ENCODE results near the gene ABRAXAS1. TPM values are rescaled to one million over a fixed set of nuclear protein-coding genes. Genes with fewer than 3 reads are reported as not detected.

The ABRAXAS1 gene
- 1 to 10 TPM; 7.0 to 8.3 TPM for total RNA-seq

DNA sequence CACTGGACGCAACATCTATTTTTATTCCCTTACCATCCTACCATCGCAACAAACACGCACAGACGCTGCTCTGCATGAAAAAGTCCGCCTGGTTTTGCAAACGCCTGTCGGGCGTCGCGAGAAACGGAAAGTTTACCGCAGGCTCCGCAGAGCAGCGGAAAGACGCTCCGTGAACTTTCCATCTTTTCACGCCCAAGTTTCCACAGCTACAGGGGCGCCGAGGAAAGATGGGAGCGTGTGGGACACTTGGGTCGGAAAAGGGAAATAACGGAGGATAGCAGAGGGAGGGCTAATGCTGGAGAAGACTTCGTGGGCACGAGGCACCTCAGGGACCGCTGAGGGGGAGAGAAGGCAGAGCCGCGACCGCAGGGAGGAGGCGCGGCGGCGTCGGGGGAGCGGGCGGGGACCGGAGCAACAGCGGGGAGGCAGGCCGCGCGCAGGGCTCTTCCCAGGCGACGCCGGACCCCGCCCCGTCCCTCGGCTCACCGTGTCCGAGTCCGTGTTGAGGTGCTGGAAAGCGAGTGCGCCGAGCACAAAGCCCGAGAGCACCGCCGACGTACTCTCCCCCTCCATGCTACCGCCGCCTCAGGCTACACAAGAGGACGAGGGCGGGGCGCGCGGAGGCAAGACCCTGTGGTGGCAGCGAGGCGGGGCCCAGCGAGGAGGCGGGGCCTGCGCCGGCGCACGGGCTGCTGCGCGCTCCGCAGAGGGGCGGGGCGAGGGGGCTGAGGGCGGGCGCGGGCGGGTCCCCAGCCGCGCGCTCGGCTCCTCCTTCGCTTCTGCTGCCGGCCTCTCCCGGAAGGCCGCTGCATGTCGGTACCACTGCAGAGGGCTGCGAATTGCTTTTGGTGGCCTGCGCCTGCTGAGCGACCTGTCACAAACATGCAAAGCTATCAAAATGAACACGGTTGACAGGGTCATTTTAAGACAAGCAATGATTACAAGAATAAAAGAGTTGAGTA lies at the start of gene ABRAXAS1:
Gene ABRAXAS1, minus strand, starts transcription at position 601 of the 962 bp plus-strand sequence. Its CDS starts 28 bp downstream, at position 573.
- H3K27me3 ChIP-seq = no peaks in the 10 kb centered on the region
- H3K36me3 ChIP-seq = no peaks in the 10 kb centered on the region
- intact Hi-C loops (cut with DNase I) = no loop called here
- TF ChIP-seq, protein P1, sequence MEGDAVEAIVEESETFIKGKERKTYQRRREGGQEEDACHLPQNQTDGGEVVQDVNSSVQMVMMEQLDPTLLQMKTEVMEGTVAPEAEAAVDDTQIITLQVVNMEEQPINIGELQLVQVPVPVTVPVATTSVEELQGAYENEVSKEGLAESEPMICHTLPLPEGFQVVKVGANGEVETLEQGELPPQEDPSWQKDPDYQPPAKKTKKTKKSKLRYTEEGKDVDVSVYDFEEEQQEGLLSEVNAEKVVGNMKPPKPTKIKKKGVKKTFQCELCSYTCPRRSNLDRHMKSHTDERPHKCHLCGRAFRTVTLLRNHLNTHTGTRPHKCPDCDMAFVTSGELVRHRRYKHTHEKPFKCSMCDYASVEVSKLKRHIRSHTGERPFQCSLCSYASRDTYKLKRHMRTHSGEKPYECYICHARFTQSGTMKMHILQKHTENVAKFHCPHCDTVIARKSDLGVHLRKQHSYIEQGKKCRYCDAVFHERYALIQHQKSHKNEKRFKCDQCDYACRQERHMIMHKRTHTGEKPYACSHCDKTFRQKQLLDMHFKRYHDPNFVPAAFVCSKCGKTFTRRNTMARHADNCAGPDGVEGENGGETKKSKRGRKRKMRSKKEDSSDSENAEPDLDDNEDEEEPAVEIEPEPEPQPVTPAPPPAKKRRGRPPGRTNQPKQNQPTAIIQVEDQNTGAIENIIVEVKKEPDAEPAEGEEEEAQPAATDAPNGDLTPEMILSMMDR (IDR thresholded peaks at IDR 0.05) = no peak
- peak within 1 kb of the TSS; percentile 79 to 82 for H3K9ac ChIP-seq (ENCODE audit: low read depth in 2 of 2, low read length in 2 of 2)
- H3K4me1 ChIP-seq = no peaks in the 10 kb centered on the region
- H3K9me3 ChIP-seq = no peaks in the 10 kb centered on the region
- H3K27ac ChIP-seq = peak within 1 kb of the TSS; percentile 84
- peak; percentile 92 for DNase-seq
- peak within 1 kb of the TSS; percentile 79 for H3K4me3 ChIP-seq

DNA sequence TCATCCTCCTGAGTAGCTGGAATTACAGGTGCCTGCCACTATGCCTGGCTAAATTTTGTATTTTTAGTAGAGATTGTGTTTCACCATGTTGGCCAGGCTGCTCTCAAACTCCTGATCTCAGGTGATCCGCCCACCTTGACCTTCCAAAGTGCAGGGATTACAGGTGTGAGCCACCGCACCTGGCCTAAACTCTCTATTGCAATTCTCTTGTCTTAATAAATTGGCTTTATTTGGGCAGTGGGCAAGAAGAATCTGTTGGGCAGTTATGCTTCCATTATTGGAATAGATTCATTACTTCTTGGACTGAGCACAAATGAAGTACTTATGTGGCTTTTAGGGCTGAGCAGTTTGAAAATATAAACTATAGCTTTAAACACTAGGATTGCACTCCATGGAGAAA lies 42.8 kb upstream of the ABRAXAS1 start:
- Histone ChIP-seq H3K27ac (no peak overlapping the region), H3K36me3 (no peaks in the 10 kb centered on the region), H3K27me3 (no peaks in the 10 kb centered on the region), H3K9me3 (no peaks in the 10 kb centered on the region), H3K4me1 (no peaks in the 10 kb centered on the region), H3K4me3 (no peak overlapping the region), H3K9ac (ENCODE audit: low read depth in 2 of 2, low read length in 2 of 2) (no peak overlapping the region)
- intact Hi-C loops (cut with DNase I) = no loop called here
- DNase-seq = no peak
- TF ChIP-seq, protein P1 (IDR thresholded peaks at IDR 0.05) = no peak

DNA sequence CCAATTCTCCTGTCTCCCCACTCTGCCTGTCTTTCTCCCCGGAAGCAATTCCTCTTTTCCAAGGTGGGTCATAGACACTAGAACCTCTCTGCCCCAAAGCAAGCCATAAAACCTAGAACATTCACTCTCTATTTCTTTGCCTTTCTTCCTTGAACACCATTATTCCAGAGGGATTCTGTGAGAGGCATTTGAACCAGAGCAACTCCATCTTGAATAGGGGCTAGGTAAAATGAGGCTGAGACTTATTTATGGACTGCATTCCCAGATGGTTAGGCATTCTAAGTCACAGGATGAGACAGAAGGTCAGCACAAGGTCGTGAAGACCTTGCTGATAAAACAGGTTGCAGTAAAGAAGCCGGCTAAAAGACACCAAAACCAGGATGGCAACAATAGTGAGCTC lies 37.3 kb upstream of the ABRAXAS1 start:
- TF ChIP-seq, protein P1 (IDR thresholded peaks at IDR 0.05) = no peak
- H3K27me3 ChIP-seq = no peaks in the 10 kb centered on the region
- no peaks in the 10 kb centered on the region for H3K36me3 ChIP-seq
- H3K27ac ChIP-seq = no peak overlapping the region
- intact Hi-C loops (cut with DNase I) = no loop called here
- no peak overlapping the region for H3K4me3 ChIP-seq
- no peaks in the 10 kb centered on the region for H3K9me3 ChIP-seq
- no peak overlapping the region for H3K9ac ChIP-seq (ENCODE audit: low read depth in 2 of 2, low read length in 2 of 2)
- DNase-seq = no peak
- H3K4me1 ChIP-seq = no peaks in the 10 kb centered on the region

GRCh38 chr4:83516042-83516772 lies 31.3 kb upstream of the ABRAXAS1 start:
- no peaks in the 10 kb centered on the region for H3K4me1 ChIP-seq
- H3K9ac ChIP-seq (ENCODE audit: low read depth in 2 of 2, low read length in 2 of 2) = no peak overlapping the region
- TF ChIP-seq, protein P1 (IDR thresholded peaks at IDR 0.05) = no peak
- H3K9me3 ChIP-seq = no peaks in the 10 kb centered on the region
- H3K36me3 ChIP-seq = no peaks in the 10 kb centered on the region
- no peaks in the 10 kb centered on the region for H3K27me3 ChIP-seq
- no peak overlapping the region for H3K27ac ChIP-seq
- intact Hi-C loops (cut with DNase I) = no loop called here
- DNase-seq = no peak
- no peak overlapping the region for H3K4me3 ChIP-seq

DNA sequence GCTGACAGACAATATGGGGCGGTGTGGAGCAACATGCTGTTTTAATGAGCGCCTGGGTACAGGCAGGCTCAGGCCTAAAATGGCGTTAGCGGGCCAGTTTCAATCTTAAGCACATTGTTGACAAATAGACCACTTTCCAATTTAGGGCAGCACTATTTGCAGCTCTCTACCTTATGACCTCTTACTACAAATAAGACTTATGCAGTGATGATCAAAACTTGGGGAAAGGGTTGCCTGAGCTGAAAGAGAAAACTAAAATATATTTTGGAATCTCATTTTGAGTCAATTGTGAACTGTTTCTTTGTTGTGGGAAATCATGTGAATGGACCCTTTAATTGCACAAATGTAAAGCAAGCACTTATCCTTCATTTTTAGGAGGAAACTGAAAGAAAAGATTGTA lies 25.5 kb upstream of the ABRAXAS1 start:
- intact Hi-C loops (cut with DNase I) = no loop called here
- Histone ChIP-seq H3K9ac (ENCODE audit: low read depth in 2 of 2, low read length in 2 of 2) (no peak overlapping the region), H3K9me3 (no peaks in the 10 kb centered on the region), H3K27ac (no peak overlapping the region), H3K4me3 (no peak overlapping the region), H3K4me1 (no peaks in the 10 kb centered on the region), H3K36me3 (no peaks in the 10 kb centered on the region), H3K27me3 (no peaks in the 10 kb centered on the region)
- TF ChIP-seq, protein P1 (IDR thresholded peaks at IDR 0.05) = no peak
- DNase-seq = no peak
